Right lobe of liver (tissue), 6 donors: ENCODE results near the gene TIMM8B. TPM values are rescaled to one million over a fixed set of nuclear protein-coding genes. Genes with fewer than 3 reads are reported as not detected.

ENCODE experiments used
- ATAC-seq, 4 donors: fragments of 200-7000 bp; cut with Tn5 transposase; one replicate each; pipeline ENCODE4 v1.9.1; 2020; ENCODE audit warnings: mild to moderate bottlenecking in 4 of 4, moderate library complexity in 4 of 4
- DNase-seq, 3 donors: peaks; one replicate each; pipeline ENCODE4 v3.0.0-alpha.2; 2020
- H3K27ac ChIP-seq, 3 donors: fragments of 200-600 bp; one replicate each; pipeline ENCODE4 v1.8.0; 2022
- H3K27me3 ChIP-seq, 2 donors: fragments of 200-600 bp; one replicate each; pipeline ENCODE4 v1.8.0; 2022
- H3K36me3 ChIP-seq, 4 donors: fragments of 200-600 bp; sonication (generic) in 1 of 4; one replicate each; pipeline versions ENCODE4 v1.5.1 to v1.8.0; 2017 to 2022; ENCODE audit warnings: control low read depth in 1 of 4
- H3K4me1 ChIP-seq, 4 donors: fragments of 200-600 bp; sonication (generic) in 1 of 4; one replicate each; pipeline versions ENCODE4 v1.5.1 to v1.8.0; 2017 to 2022; ENCODE audit warnings: control low read depth in 1 of 4
- H3K4me3 ChIP-seq, 3 donors: fragments of 200-600 bp; one replicate each; pipeline ENCODE4 v1.8.0; 2022
- H3K9me3 ChIP-seq, 4 donors: fragments of 200-600 bp; sonication (generic) in 1 of 4; one replicate each; pipeline versions ENCODE4 v1.5.1 to v1.8.0; 2017 to 2022; ENCODE audit warnings: control low read depth in 1 of 4
- POLR2A ChIP-seq: fragments of 450-650 bp; IDR thresholded peaks from one replicate; pipeline ENCODE4 v1.6.1; 2017; ENCODE audit warnings: antibody characterized with exemption, mild to moderate bottlenecking
- WGBS: methylation state at CpG from one replicate; pipeline ENCODE4 v1.1.6; 2018; ENCODE audit warnings: low coverage, low lambda C conversion rate; ENCODE audit not compliant: insufficient coverage; ENCODE audit errors: missing lambda C conversion rate; 5-methylcytosine and 5-hydroxymethylcytosine counted together
- intact Hi-C, 2 donors: fragments of 100-400 bp; cut with DNase I; formaldehyde crosslinking; loops; one replicate each; pipeline versions ENCODE4 v1.11.2 to v1.14.1; 2022
- small RNA-seq, 2 experiments: library from RNA; depleted of rRNA; stranded (forward); fragments of <200 nt; gene quantifications; one replicate each; pipeline ENCODE3, GENCODE V24; 2016
- total RNA-seq, 6 experiments: library from RNA; depleted of rRNA in 2 of 6; stranded (reverse); fragments of >200 nt in 2 of 6; fragmentation: NEBNext Ultra II Directional in 3 of 6; extraction: Animal tissue kit (Norgen Biotek cat#: 25700) in 3 of 6; gene quantifications; one replicate each; pipeline versions ENCODE4 v1.1.0 to v1.2.4, GENCODE V29; 2016 to 2023
- TF ChIP-seq, protein P1 (sequence below), 4 donors: fragments of 200-600 bp in 3 of 4; fragments of 450-650 bp in 1 of 4; IDR thresholded peaks; one replicate each; pipeline versions ENCODE4 v1.5.1 to v1.8.0; 2016 to 2022; ENCODE audit warnings: antibody characterized with exemption in 4 of 4, mild to moderate bottlenecking in 2 of 4
- donor health status: DM: no; HTN: yes; CAD: no.
- donor health status: DM: no; HTN: no; CAD: no.
- donor health status: DM: no; HTN: no; CAD: no.
- donor health status: DM: no; HTN: yes; CAD: no.
- donor health status: DM: no; HTN: yes; CAD: no.

Gene TIMM8B
- total RNA-seq, 6 experiments from 2014 or later = 27.9 to 36.6 (median 31.4) TPM

DNA sequence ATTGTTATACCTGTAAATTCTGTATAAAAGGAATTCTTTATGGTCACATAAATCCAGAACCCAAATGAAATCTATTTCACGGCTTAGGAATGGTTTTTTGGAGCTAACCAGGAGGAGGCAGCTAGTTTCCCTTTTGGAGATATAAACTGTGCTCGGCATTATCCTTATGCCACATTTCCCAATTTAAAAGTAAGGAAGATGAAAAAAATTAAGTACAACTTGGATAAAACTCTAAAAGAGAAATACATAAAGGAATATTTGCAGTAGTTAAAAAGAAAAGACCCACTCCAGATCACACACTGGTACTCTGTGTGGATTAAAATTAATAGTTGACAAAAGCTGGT lies 43.6 kb downstream of the TIMM8B start:
- DNase-seq (no peak), ATAC-seq (no peak)
- no peaks in the 10 kb centered on the region for H3K4me1 ChIP-seq
- H3K9me3 ChIP-seq = no peaks in the 10 kb centered on the region
- no peaks in the 10 kb centered on the region for H3K27me3 ChIP-seq
- no peak overlapping the region for H3K4me3 ChIP-seq
- intact Hi-C loops = no loop called here
- peaks cover 3 to 76% (median 19%) of the 10 kb centered on the region in 4 donors for H3K36me3 ChIP-seq
- 100% methylated on average over 2 of the region's 2 CpGs for WGBS
- H3K27ac ChIP-seq = no peak overlapping the region
- TF ChIP-seq, protein P1, sequence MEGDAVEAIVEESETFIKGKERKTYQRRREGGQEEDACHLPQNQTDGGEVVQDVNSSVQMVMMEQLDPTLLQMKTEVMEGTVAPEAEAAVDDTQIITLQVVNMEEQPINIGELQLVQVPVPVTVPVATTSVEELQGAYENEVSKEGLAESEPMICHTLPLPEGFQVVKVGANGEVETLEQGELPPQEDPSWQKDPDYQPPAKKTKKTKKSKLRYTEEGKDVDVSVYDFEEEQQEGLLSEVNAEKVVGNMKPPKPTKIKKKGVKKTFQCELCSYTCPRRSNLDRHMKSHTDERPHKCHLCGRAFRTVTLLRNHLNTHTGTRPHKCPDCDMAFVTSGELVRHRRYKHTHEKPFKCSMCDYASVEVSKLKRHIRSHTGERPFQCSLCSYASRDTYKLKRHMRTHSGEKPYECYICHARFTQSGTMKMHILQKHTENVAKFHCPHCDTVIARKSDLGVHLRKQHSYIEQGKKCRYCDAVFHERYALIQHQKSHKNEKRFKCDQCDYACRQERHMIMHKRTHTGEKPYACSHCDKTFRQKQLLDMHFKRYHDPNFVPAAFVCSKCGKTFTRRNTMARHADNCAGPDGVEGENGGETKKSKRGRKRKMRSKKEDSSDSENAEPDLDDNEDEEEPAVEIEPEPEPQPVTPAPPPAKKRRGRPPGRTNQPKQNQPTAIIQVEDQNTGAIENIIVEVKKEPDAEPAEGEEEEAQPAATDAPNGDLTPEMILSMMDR (IDR thresholded peaks at IDR 0.05) = no peak
- TF ChIP-seq POLR2A = no peak

DNA sequence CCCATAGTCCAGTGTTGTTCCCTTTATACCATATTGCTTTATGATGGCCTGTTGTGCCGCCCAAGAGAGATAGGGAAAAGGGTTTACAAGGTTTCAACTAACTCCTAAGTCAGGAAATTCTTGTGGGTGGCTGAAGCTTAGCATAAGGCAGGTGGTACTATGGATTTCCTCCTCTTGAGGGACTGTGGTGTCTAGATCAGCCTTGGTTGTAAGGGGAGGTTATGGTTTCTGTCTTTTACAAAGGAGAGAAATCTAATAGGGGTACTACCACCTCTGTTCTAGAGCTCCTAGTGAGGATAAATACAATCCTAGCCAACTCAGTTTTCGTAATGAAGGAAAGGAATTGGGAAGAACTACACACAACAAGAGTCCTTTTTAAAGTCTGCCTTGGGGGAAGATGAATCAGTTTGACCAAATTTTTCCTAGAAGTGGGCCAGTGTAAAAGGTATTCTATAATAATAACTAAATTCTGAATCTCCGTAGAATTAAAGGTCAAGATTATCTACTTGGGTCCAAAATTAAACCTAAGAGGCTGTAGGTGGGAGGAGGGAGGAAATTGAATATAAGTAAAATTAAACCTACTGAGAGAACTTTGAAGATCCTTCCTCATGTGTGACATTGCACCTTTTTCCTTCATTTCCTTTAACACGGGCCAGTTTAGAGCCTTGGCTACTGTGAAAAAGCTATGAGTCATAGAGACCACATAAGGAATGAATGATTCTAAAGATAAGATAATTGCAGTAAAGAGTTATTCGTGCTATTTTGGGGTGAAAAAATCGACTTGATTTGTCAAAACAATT lies 44.2 kb downstream of the TIMM8B start:
- Histone ChIP-seq H3K9me3 (no peaks in the 10 kb centered on the region), H3K27me3 (no peaks in the 10 kb centered on the region), H3K4me1 (no peaks in the 10 kb centered on the region), H3K4me3 (no peak overlapping the region), H3K36me3 (peaks cover 4 to 80% (median 22%) of the 10 kb centered on the region in 4 donors), H3K27ac (no peak overlapping the region)
- DNase-seq (no peak), ATAC-seq (no peak)
- TF ChIP-seq POLR2A = no peak
- TF ChIP-seq, protein P1 (IDR thresholded peaks at IDR 0.05) = no peak
- intact Hi-C loops = no loop called here
- WGBS = 56% methylated on average over 6 of the region's 6 CpGs

DNA sequence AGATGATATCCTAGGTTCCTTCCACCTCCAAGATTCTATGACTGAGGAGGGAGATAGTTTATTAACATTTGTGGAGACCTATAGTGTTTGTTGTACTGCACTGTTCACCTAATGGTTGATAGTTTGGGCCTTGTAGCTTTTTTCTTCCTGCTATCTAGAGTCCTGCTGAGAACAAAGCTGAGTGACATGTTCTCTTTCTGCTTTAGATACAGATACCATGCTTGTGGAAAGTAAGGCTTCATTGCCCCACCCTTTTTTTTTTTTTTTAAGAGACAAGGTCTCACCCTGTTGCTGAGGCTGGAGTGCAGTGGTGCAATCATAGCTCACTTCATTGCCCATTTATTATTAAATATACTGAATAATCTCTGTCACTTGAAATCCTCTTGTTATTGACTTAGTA lies 49.0 kb downstream of the TIMM8B start:
- H3K4me1 ChIP-seq = no peaks in the 10 kb centered on the region
- TF ChIP-seq, protein P1 (IDR thresholded peaks at IDR 0.05) = no peak
- no peak for TF ChIP-seq POLR2A
- H3K9me3 ChIP-seq = no peaks in the 10 kb centered on the region
- intact Hi-C loops = no loop called here
- H3K4me3 ChIP-seq = no peak overlapping the region
- DNase-seq (no peak), ATAC-seq (no peak)
- H3K36me3 ChIP-seq = peaks cover 4 to 78% (median 21%) of the 10 kb centered on the region in 4 donors
- H3K27me3 ChIP-seq = no peaks in the 10 kb centered on the region
- no peak overlapping the region for H3K27ac ChIP-seq

Small RNA genes lying within 50 kb of the gene (small RNA-seq; reads per million reads assigned to genes)
- 0 reads per million in 2 experiments for gene AP000907.3

Other genes with a start within 250 kb of the TIMM8B start
- gene ALG9, start 215.2 kb downstream of the TIMM8B start, total RNA-seq = 10 to 100 TPM; 15.0 to 20.8 (median 18.2) TPM
- 1 to 10 TPM in 4 of 6 experiments, under 1 TPM in 2; 0.90 to 1.3 (median 1.1) TPM for gene FDXACB1, start 207.6 kb downstream of the TIMM8B start, total RNA-seq
- 10 to 100 TPM; 10.6 to 22.9 (median 15.7) TPM for gene CFAP68, start 207.2 kb downstream of the TIMM8B start, total RNA-seq
- 10 to 100 TPM in 2 of 6 experiments, 1 to 10 TPM in 4; 3.6 to 10.5 (median 6.7) TPM for gene CRYAB, start 175.0 kb downstream of the TIMM8B start, total RNA-seq
- gene HSPB2, start 174.0 kb downstream of the TIMM8B start, total RNA-seq = under 1 TPM in 2 of 6 experiments, not detected in 4; 0.20 to 0.49 TPM
- gene C11orf52, start 167.8 kb downstream of the TIMM8B start, total RNA-seq = 10 to 100 TPM in 4 of 6 experiments, 1 to 10 TPM in 2; 6.4 to 12.6 (median 10.3) TPM
- gene DIXDC1, start 149.4 kb downstream of the TIMM8B start, total RNA-seq = 10 to 100 TPM in 1 of 6 experiments, 1 to 10 TPM in 5; 4.5 to 10.4 (median 8.0) TPM
- gene DLAT, start 61.3 kb downstream of the TIMM8B start, total RNA-seq = 10 to 100 TPM; 10.8 to 37.4 (median 23.3) TPM
- under 1 TPM; 0.37 to 0.80 (median 0.37) TPM for gene PIH1D2, start 12.7 kb downstream of the TIMM8B start, total RNA-seq
- gene NKAPD1, start 12.5 kb downstream of the TIMM8B start, total RNA-seq = 1 to 10 TPM; 4.7 to 7.7 (median 6.0) TPM
- gene SDHD, start 117 bp upstream of the TIMM8B start, total RNA-seq = 100 to 1,000 TPM; 114 to 191 (median 130) TPM
- 1 to 10 TPM; 2.7 to 7.2 (median 4.4) TPM for gene IL18, start 77.3 kb upstream of the TIMM8B start, total RNA-seq
- under 1 TPM in 1 of 6 experiments, not detected in 5; 0.31 TPM for gene TEX12, start 80.6 kb upstream of the TIMM8B start, total RNA-seq
- gene BCO2, start 88.8 kb upstream of the TIMM8B start, total RNA-seq = 100 to 1,000 TPM in 2 of 6 experiments, 10 to 100 TPM in 4; 33.3 to 118 (median 75.5) TPM
- gene PTS, start 139.7 kb upstream of the TIMM8B start, total RNA-seq = 10 to 100 TPM; 37.8 to 66.9 (median 55.4) TPM
- not detected for gene PLET1, start 174.1 kb upstream of the TIMM8B start, total RNA-seq